Kidney (tissue), 14 donors: ENCODE results near the gene MMP14. TPM values are rescaled to one million over a fixed set of nuclear protein-coding genes. Genes with fewer than 3 reads are reported as not detected.
"Not testable (repeated sequence)": the region's sequence is repeated elsewhere in the genome, so short reads cannot be mapped to it uniquely, and the experiment has no call there.

ENCODE experiments used
- DNase-seq, 5 donors: peaks; one replicate each; pipeline ENCODE4 v3.0.0-alpha.2; 2013 to 2020
- FAIRE-seq: peaks from 2 replicates; lab custom pipeline; 2012; peaks lifted over from hg19 to GRCh38; lab: Jason Lieb, UNC
- H3K27ac ChIP-seq, 2 donors: one replicate each; pipeline ENCODE4 v1.7.0; 2013; ENCODE audit warnings: low read depth in 2 of 2, low read length in 2 of 2, inconsistent platforms in 1 of 2
- H3K27me3 ChIP-seq: one replicate; pipeline ENCODE4 v1.7.1; 2013; ENCODE audit warnings: low read length, inconsistent platforms; ENCODE audit not compliant: control insufficient read depth, insufficient read depth
- H3K36me3 ChIP-seq, 3 donors: one replicate each; pipeline versions ENCODE4 v1.7.0 to v1.7.1; 2013; ENCODE audit warnings: low read length in 3 of 3, control low read depth in 1 of 3, inconsistent platforms in 1 of 3; ENCODE audit not compliant: insufficient read depth in 3 of 3, control insufficient read depth in 2 of 3
- H3K4me1 ChIP-seq, 3 donors: one replicate each; pipeline versions ENCODE4 v1.7.0 to v1.7.1; 2013; ENCODE audit warnings: low read length in 3 of 3, inconsistent platforms in 1 of 3, low read depth in 1 of 3; ENCODE audit not compliant: control insufficient read depth in 2 of 3, insufficient read depth in 2 of 3
- H3K4me3 ChIP-seq, 3 donors: one replicate each; pipeline versions ENCODE4 v1.7.0 to v1.8.1; 2013; ENCODE audit warnings: low read length in 3 of 3, control low read depth in 1 of 3, inconsistent platforms in 1 of 3
- H3K9ac ChIP-seq, 3 donors: one replicate each; pipeline versions ENCODE4 v1.7.0 to v1.7.1; 2013; ENCODE audit warnings: low read length in 3 of 3, control low read depth in 1 of 3, inconsistent platforms in 1 of 3
- H3K9me3 ChIP-seq, 3 donors: one replicate each; pipeline versions ENCODE4 v1.7.0 to v1.7.1; 2013; ENCODE audit warnings: low read length in 3 of 3, control low read depth in 1 of 3, inconsistent platforms in 1 of 3; ENCODE audit not compliant: control insufficient read depth in 2 of 3, insufficient read depth in 1 of 3
- intact Hi-C: fragments of 100-400 bp; cut with DNase I; formaldehyde crosslinking; loops from one replicate; pipeline ENCODE4 v1.11.1; 2022
- polyA plus RNA-seq: library from polyadenylated mRNA; stranded (reverse); fragments of 350-450 nt; fragmentation: Illumina TruSeq; extraction: RNeasy Lipid Tissue Mini Kit (QIAGEN cat#74804); gene quantifications from one replicate; pipeline ENCODE4 v1.2.3, GENCODE V29; 2014; ENCODE audit warnings: low read depth, low replicate concordance; ENCODE audit not compliant: insufficient read depth
- total RNA-seq: library from RNA; stranded (reverse); fragmentation: NEBNext Ultra II Directional; extraction: Animal tissue kit (Norgen Biotek cat#: 25700); gene quantifications from one replicate; pipeline ENCODE4 v1.2.1, GENCODE V29; 2021
- TF ChIP-seq, protein P1 (sequence below): IDR thresholded peaks from 3 replicates; pipeline ENCODE4 v1.5.1; 2012; ENCODE audit warnings: mild to moderate bottlenecking, moderate library complexity, borderline replicate concordance; ENCODE audit not compliant: insufficient read depth; ENCODE audit errors: extremely low read depth
- donor health status: control.
- donor health status: control.
- donor health status: control.
- donor health status: control.
- donor health status: control.
- donor health status: DM: yes; HTN: yes; CAD: no.
- donor health status: Normal renal cell carcinoma (clear cell type).

Gene MMP14
- total and polyA plus RNA-seq, 2 donors from 2014 or later = 30.1 to 108 TPM

DNA sequence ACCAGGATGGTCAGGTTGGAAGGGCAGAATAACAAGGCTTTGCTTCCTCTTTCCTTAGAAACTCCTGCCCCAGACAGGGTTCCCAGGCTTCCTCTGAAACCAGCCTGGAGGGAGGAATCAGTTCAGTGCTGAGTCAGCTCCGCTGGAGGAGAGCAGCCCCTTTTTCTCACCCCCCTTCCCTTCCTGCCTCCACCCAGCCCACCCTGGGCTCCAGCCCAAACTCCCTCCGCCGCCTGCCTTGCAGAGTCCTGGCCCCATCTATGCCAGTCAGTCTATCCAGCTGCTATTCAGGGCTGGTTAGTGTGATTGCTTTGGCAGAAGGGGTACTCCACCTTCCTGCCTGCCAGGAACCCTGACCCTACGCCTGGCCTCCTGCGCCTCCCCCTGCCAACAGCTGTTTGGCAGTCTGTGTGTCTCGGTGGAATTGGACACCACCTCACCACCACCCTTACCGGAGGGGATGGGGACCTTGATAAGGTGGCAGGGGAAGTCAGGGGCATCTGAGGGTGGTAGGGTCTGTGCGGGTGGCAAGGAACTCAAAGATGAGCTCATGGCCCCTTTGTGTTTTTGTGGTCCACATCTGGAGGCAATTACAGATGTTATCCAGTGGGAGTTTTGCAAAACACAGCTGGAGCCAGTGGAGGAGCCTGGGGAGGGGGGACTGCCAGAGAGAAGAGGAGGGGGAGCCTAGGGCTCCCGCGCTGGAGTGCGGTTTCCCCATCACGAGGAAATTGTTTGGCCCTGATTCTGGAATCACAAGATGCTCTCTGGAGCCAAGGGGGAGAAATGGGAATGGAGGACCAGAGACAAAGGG, 12.2 kb downstream of the MMP14 start:
- TF ChIP-seq, protein P1, sequence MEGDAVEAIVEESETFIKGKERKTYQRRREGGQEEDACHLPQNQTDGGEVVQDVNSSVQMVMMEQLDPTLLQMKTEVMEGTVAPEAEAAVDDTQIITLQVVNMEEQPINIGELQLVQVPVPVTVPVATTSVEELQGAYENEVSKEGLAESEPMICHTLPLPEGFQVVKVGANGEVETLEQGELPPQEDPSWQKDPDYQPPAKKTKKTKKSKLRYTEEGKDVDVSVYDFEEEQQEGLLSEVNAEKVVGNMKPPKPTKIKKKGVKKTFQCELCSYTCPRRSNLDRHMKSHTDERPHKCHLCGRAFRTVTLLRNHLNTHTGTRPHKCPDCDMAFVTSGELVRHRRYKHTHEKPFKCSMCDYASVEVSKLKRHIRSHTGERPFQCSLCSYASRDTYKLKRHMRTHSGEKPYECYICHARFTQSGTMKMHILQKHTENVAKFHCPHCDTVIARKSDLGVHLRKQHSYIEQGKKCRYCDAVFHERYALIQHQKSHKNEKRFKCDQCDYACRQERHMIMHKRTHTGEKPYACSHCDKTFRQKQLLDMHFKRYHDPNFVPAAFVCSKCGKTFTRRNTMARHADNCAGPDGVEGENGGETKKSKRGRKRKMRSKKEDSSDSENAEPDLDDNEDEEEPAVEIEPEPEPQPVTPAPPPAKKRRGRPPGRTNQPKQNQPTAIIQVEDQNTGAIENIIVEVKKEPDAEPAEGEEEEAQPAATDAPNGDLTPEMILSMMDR = no peak
- H3K4me1 ChIP-seq = peaks cover 3 to 21% (median 10%) of the 10 kb centered on the region in 3 donors
- H3K4me3 ChIP-seq = no peak overlapping the region
- FAIRE-seq = no peak
- DNase-seq = peak; percentile 79 to 94 (median 82)
- no peaks in the 10 kb centered on the region for H3K9me3 ChIP-seq
- H3K27ac ChIP-seq = peak overlapping the region; percentile 80 to 82
- intact Hi-C loops = no loop called here
- H3K36me3 ChIP-seq = peaks cover 6 to 21% (median 7%) of the 10 kb centered on the region in 3 donors
- H3K9ac ChIP-seq = peak overlapping the region in 1 of 3 donors; percentile 46
- H3K27me3 ChIP-seq = no peaks in the 10 kb centered on the region

DNA sequence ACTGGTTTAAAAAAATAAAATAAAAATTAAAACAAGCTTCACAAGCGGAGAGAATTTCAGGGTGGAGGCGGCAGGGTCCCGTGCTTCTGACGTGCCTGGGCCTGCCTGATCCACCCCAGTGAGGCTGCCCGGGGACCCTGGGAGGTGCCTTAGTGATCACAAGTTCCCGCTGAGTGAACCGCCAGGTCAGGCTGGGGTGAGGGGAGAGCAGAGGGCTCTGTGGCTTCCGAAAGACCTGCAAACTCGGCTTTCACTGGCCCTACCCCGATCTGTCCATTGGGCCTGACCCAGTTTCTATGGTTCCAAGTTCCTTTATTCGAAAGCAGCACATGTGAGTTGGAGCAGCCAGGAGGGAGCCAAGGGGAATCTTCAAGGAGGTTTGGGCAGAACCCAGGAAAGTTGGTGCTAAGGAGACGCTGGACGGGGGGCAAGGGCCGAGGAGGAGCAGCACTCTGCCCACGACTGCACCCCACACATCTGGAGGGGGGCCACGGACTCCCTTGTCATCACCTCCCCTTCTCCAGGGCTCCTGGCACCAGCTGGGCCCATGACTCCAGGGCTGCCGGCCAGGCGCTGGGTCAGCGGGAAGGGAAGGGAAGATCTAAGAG, 12.9 kb downstream of the MMP14 start:
- Histone ChIP-seq H3K9me3 (no peaks in the 10 kb centered on the region), H3K27me3 (no peaks in the 10 kb centered on the region), H3K4me3 (no peak overlapping the region), H3K27ac (peak overlapping the region; percentile 71 to 76), H3K36me3 (peaks cover 6 to 18% (median 7%) of the 10 kb centered on the region in 3 donors), H3K4me1 (peaks cover 3 to 21% (median 10%) of the 10 kb centered on the region in 3 donors), H3K9ac (peak overlapping the region in 1 of 3 donors; percentile 46)
- intact Hi-C loops = no loop called here
- DNase-seq (peak; percentile 27 to 84 (median 35)), FAIRE-seq (no peak)
- TF ChIP-seq, protein P1 = no peak

DNA sequence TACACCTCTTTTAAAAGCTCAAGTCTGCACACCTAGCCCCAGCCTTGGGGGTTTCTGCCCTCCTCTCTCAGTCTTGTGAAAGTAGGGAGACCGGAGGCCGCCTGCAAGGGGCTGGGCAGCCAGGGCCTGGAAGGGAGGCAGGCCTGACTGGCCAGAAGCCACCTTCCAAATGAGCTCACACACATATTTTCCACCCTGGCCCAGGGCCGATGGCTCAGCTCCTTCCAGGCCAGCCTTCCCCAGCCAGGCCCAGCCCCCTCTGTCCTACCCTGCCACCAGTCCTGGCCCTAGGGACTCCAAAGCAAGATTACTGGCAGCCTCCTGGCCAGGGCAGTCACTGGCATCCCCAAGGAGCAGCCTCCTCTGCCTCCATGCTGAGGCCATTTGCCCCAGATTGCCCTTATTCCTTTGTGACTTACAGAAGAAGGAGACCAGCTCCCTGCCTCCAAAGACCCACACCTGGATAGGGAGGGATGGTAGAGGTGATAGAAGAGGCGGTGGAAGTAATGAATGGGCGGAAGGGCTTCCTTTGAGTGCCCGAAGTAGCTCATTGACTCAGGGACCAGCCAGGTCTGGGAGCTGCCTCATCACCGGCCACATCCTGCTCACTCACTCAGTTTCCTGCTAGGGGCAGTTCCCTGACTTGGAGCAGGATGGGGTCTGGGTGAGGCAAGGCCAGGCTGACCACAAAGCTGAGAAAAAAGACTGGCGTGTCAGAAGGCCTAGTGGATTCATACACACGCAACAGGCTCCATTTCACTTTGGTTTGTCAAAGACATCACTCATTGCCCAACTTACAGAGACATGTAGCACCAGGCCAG, 14.8 kb downstream of the MMP14 start:
- DNase-seq (peak in 2 of 5 donors; percentile 41 to 94), FAIRE-seq (no peak)
- Histone ChIP-seq H3K27me3 (no peaks in the 10 kb centered on the region), H3K9ac (peak overlapping the region in 1 of 3 donors; percentile 26), H3K9me3 (no peaks in the 10 kb centered on the region), H3K4me3 (no peak overlapping the region), H3K36me3 (peaks cover 0 to 3% (median 2%) of the 10 kb centered on the region in 3 donors), H3K4me1 (peaks cover 3 to 21% (median 10%) of the 10 kb centered on the region in 3 donors), H3K27ac (peak overlapping the region; percentile 67 to 86)
- TF ChIP-seq, protein P1 = no peak
- intact Hi-C loops = loop anchor here (10.0 kb wide), 1 partner anchor 276 kb away; no protein-coding TSS in a partner anchor

DNA sequence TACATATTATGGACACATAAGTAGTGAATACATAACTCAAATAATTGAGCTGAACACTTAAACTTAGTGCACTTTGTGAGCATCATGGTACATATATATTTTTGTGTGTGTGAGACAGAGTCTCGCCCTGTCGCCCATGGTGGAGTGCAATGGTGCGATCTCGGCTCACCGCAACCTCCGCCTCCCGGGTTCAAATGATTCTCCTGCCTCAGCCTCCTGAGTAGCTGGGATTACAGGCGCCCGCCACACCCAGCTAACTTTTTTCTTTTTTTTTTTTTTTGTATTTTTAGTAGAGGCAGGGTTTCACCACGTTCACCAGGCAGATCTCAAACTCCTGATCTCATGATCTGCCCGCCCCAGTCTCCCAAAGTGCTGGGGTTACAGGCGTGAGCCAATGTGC, 15.8 kb downstream of the MMP14 start:
- H3K9me3 ChIP-seq, H3K27me3 ChIP-seq, DNase-seq, H3K9ac ChIP-seq, H3K4me3 ChIP-seq, H3K27ac ChIP-seq, H3K36me3 ChIP-seq, FAIRE-seq: not testable (repeated sequence)
- peaks cover 3 to 21% (median 10%) of the 10 kb centered on the region in 3 donors for H3K4me1 ChIP-seq
- intact Hi-C loops = loop anchor here (10.0 kb wide), 1 partner anchor 277 kb away; no protein-coding TSS in a partner anchor
